HUDEP-2 (cell line): ENCODE results near the gene IL34.

Source experiments
- DNase-seq, 76 experiments: peaks; one replicate each; lab custom pipeline; 2025; ENCODE audit not compliant: unreplicated experiment in 76 of 76; lab: John Stamatoyannopoulos, UW

IL34 gene

GRCh38 chr16:70700101-70701020, 54.0 kb downstream of the IL34 start:
- no peak for DNase-seq

DNA sequence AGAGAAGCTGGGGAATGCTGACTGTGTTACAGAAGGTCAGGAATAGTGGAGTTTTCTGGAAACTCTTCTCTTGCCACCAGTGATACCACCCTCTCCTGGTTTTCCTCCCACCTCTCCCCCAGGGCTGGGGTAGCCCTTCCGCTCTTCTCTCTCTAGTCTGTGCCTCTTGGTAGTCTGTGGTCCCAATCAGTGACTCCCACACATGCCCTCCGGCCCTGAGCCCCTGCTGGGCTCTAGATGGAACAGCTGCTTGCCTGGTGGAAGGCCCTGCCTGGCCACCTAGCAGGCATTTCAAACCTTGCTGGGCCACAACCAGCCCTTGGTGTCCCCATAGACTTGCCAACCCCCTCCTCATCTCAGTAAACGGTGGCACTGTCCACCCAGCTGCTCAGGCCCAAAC, 54.7 kb downstream of the IL34 start:
- no peak for DNase-seq

- no peak for DNase-seq
Measured at GRCh38 chr16:70701596-70701995, 55.2 kb downstream of the IL34 start.

DNA sequence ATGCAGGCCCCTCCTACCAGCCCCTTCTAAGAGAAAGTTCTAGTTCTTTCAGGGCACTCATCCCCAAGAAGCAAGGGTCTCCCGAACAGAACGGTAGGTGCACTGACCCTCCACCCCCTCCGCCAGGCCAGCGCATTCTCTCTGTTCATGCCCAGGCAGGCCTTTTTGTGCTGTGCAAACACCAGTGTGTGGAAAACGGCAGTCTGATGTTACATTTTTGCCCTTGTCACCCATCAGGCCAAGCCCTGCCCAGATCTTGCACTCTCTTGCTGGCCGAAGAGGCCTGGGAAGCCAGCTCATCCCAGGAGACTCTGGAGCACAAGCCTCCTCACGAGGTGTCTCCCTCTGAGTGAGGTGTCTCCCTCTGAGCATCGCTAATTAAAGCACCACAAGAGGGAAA, 55.6 kb downstream of the IL34 start:
- no peak for DNase-seq

GRCh38 chr16:70702624-70703023, 56.3 kb downstream of the IL34 start:
- no peak for DNase-seq

- DNase-seq: no peak
Measured at GRCh38 chr16:70703041-70703834, 56.9 kb downstream of the IL34 start.

DNA sequence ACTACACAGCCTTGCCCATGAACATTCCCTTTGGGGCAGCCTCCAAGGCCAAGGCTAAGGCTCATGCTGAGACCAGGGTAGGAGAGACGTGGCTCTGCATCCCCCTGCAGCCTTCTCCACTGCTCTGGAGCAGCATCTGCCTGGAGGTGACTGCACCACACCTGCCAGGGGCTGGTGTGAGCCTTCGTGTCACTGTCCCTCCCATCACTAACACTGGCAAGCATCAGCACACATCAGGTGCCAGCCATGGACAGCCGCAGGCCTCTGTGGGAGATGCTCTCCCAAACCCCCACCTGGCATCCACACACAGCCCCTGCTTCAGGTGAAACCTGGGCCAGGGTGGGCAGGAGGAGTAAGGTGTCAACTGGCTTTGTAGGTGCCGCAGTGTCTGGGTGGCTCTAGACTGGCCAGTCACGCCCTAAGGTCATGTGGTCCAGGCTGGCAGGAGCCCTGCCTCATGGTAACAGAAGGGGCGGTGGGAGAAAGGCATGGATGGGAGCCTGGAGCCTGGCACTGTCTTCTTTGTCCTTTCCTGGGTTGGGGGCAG, 57.5 kb downstream of the IL34 start:
- DNase-seq: no peak

- DNase-seq: no peak
Measured at GRCh38 chr16:70704586-70704985, 58.2 kb downstream of the IL34 start.

DNA sequence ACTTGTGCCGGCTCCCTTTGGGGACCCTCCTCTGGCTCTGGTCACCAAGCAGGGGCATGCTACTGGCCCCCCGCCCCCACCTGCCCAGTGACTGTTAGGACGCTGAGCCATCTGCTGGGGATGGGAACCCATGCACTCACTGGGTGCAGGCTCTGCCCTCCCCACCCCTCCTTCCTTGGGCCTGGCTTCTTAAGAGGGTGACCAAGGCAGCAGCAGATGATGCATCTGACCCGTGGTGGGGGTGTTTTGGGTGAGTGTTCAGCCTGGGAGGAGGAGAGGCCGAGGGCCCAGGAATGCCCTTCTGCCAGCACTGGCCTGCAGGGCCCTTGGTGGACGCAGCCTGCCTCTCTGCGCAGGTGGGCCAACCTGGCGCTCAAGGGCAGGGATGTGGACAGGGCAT, 58.7 kb downstream of the IL34 start:
- DNase-seq: no peak

- DNase-seq: no peak
Measured at GRCh38 chr16:70706948-70707465, 60.6 kb downstream of the IL34 start.

DNA sequence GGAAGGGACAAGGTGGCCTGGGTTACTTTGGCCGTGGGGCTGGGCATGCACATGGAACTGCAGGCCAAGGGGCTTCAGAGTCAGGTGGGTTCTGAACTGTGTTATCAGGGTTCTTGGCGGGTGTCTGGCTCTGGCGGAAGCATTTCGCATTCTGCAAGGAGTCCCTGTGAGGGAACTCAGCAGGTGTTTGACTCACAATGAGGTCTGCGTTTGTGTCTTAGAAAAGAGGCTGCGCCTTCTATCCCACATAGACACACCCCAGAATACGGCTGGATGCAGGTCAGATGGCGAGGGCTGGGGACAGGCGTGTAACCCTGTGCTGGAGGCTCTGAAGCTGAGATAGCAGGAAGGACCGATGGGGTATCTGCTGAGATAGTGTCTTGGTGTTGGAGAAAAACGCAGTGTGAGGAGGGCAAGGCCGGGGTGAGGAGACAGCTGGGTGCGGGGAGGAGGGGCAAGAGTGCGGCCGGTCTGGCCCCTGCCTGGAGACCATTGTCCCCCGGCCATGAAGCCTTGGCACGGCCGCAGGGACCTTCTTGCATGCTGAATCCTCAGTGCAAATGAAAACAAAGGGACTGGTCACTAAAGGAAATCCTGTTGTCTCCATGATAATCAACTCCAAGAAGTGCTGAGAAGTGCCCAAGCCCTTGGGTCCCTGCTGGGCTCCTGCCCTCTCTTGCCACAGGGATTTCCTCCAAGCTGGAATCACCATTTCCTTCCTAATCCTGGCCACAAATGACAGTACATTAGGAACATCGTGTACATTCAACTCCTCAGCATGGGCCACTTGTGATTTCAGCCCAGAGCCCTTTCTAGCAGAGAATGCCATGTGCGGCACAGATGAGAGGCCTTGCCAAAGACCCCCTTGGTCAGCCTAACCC, 62.2 kb downstream of the IL34 start:
- no peak for DNase-seq

- DNase-seq: no peak
Measured at GRCh38 chr16:70709457-70709856, 63.1 kb downstream of the IL34 start.

DNA sequence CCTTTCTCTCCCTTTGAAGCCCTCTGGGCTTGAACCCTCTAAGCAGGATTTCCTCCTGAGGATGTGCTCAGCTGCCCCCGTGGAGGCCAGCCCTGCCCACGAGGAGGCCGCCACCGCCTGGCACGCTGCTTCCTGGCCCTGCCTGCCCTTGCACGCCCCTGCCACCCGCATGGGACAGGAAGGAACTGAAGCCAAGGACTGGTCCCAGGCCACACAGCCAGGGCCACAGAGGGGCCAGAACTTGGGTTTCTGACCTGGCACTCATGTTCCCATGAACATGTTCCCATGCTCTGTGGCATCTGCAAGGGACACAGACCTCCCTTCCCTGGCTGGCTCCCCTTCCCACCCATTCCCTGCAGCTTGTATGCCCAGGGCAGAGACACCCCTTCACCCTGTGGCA, 63.6 kb downstream of the IL34 start:
- no peak for DNase-seq
